Fibroblast of pulmonary artery (primary cell): ENCODE measurements around the gene SATB1.

Source experiments
- DNase-seq: peaks from one replicate; pipeline ENCODE4 v3.0.0-alpha.2; 2010; ENCODE audit warnings: low read depth
- H3K4me3 ChIP-seq: replicated peaks from 2 replicates; pipeline ENCODE4 v1.5.1; 2011; ENCODE audit warnings: low read depth, mild to moderate bottlenecking, control low read depth, low read length, moderate library complexity
- TF ChIP-seq, protein P1 (sequence below): IDR thresholded peaks from 2 replicates; pipeline ENCODE4 v1.5.1; 2011; ENCODE audit warnings: mild to moderate bottlenecking, control low read depth, low read length, inconsistent platforms; ENCODE audit errors: missing control alignments

The SATB1 gene

DNA sequence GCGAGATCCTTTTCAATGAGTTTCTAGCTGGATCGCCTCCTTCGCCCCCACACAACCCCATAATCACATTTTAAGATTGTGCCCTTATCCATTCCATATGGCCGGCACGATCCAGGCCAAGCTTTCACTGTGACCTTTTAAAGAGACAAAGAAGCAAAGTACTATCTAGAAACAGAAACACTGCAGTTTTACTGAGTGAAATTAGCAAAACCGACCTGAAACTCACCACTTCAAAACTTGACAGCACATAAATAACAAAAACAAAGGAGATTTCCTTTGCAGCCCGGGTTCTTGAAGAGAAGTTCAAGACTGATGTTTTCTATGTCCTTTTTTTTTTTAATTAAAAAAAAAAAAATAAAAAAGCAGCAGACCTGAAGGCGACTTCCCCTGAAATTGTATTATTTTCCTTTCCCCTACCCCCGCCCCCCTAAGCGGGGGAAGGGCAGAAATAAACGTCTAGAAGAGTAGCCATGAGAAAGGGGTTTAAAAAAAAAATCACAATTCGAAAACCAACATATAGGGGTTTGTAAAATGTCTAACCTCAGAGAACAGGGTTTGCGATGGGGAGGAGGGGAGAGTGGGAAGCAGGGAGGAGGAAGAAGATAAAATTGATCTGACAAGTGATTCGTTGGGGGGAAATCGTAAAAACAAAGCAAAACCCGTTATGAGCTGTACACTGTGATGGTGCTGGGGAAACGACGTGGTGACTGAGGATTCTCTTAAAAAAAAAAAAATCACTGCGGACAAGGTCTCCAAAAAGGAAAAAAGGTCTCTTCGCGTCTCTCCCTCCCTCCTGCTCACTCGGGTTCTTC, 1.5 kb downstream of the SATB1 start:
- DNase-seq: peak; percentile 64
- TF ChIP-seq, protein P1, sequence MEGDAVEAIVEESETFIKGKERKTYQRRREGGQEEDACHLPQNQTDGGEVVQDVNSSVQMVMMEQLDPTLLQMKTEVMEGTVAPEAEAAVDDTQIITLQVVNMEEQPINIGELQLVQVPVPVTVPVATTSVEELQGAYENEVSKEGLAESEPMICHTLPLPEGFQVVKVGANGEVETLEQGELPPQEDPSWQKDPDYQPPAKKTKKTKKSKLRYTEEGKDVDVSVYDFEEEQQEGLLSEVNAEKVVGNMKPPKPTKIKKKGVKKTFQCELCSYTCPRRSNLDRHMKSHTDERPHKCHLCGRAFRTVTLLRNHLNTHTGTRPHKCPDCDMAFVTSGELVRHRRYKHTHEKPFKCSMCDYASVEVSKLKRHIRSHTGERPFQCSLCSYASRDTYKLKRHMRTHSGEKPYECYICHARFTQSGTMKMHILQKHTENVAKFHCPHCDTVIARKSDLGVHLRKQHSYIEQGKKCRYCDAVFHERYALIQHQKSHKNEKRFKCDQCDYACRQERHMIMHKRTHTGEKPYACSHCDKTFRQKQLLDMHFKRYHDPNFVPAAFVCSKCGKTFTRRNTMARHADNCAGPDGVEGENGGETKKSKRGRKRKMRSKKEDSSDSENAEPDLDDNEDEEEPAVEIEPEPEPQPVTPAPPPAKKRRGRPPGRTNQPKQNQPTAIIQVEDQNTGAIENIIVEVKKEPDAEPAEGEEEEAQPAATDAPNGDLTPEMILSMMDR: no peak
- peak overlapping the region; percentile 78 for H3K4me3 ChIP-seq

DNA sequence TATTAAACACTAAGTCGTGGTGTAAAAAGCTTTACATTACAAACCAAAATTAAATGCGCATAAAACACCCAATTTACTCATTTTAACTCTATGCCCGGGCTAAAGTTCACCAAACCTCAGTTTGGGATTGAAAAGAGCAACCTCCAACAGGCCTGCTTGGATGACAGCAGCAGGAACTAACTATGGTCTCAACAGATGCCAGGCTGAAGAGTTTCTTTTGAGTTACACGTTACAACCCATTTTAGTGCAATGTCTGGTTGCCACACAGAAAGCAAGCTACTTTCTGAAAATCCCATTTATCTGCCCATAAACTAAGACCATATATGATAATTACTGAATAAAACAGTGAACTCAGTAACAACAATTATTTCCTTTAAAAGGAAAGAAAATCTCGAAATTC, 2.2 kb downstream of the SATB1 start:
- H3K4me3 ChIP-seq: peak overlapping the region; percentile 78
- peak; percentile 10 for DNase-seq
- TF ChIP-seq, protein P1: no peak

DNA sequence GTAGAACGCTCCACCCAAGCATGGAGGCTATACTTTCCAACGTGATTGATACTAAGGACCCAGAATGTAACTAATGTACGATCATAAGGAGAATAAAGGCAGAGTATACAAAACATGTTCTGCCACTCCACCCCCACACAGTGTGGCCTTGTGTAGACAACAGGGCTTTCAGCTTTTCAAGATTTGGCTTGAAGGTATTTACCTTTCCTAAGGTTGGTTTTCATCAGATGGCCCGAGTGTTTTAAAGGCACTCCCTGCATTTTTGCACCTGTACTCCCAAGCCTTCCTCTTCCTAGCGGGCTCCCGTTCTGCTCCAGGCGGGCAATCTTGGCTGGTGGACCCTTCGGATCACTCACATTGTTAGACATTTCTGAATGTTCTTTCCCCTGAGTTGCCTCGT, 4.6 kb downstream of the SATB1 start:
- no peak for DNase-seq
- TF ChIP-seq, protein P1: no peak
- H3K4me3 ChIP-seq: no peak overlapping the region

DNA sequence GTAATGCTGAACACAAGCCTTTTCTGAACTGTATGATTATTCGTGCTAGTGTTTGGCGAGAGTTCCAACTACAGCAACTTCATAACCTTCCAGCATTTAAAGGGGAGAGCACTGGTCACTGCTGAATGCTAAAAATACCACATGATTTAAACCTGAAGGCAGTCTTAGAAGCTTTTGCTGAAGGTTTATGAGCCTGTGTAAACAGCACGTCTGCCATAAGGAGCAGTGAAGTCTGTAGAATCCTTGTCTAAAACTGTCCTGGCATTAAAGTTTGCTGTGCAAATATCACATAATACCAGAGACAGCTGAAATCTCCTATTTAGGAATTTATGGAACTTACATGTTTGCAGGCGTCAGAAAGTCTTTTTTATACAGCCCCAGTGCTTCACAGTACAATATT, 5.9 kb downstream of the SATB1 start:
- no peak for DNase-seq
- TF ChIP-seq, protein P1: no peak
- H3K4me3 ChIP-seq: no peak overlapping the region

DNA sequence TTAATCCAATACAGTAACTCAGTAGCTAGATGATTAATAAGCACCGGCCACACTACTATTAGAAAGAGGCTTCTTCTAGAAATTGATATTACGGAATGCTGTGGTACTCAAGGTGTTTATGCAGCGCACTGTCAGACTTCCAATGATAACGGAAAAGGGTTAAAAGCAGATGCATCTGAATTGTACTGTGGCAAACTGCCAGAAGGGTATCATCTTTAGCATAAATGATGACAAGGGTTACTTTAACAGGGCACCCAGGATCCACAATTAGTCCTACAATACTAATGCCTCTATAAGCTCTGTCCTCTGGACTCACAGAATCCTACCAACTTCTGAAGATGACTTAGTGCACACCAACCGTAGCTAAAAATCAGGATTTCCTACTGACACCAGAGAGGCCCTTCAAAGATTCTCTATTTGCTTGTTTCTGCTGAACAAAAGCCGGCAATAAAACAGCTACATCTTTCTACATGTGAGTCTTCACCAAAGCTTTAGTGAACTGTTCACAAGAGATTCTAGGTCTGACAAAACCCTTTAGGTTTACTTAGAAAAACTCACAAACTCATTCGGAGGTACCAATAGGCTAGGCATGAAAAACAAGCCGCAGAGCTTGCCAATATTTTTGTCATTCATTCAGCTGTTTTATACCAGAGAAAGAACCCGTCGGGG, 7.1 kb downstream of the SATB1 start:
- no peak overlapping the region for H3K4me3 ChIP-seq
- DNase-seq: no peak
- TF ChIP-seq, protein P1: no peak

DNA sequence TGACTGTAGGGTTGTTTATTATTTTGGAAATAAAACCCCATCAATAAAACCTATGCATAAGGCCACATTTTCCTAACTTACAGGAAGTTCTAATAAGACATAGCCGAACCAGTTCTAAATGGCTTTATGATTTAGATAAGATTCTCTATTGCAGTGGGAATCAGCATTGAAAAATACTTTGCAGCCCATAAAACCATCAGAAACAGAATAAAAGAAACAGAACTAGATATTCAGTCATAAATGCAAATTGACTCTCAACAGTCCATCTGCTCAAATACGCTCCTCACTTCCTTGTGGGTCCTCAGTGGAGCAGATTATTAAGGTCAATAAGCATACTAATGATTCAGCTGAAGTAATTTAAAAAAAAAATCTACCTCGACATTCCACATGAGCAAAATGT, 8.8 kb downstream of the SATB1 start:
- no peak overlapping the region for H3K4me3 ChIP-seq
- TF ChIP-seq, protein P1: no peak
- DNase-seq: no peak
